C4-2B (cell line): Measurements from ENCODE around the gene FAM241A.

Experiments
- CTCF ChIP-seq: fragments of 450-650 bp; conservative IDR thresholded peaks from 2 replicates; pipeline ENCODE4 v1.5.1; 2017; ENCODE audit warnings: mild to moderate bottlenecking
- ZFX ChIP-seq: fragments of 450-650 bp; IDR thresholded peaks from 2 replicates; pipeline ENCODE4 v1.6.1; 2017

- TF ChIP-seq CTCF (no peak), ZFX (no peak)
These were observed 93.6 kb downstream of the FAM241A start for GRCh38 chr4:112238833-112239232.
